ENCODE data around the gene TRAPPC10.
"Not testable (repeated sequence)": the region's sequence is repeated elsewhere in the genome, so short reads cannot be mapped to it uniquely, and the experiment has no call there.

The TRAPPC10 gene

DNA sequence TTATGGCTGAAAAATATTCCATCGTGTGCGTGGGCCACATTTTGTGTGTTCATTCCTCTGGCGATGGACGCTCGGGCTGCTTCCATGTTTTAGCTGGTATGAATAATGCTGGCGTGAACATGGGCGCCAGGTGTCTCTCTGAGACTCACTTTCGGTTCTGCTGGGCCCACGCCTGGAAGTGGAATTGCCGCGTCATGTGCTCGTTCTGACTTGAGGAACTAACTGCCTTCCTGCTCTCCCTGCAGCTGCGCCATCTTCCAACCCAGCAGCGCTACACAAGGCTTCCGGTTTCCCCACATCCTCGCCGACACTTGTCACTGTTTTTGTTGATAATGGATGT, 141.8 kb downstream of the TRAPPC10 start:
- H3K4me3 ChIP-seq (ENCODE audit: low read length); H3K36me3 ChIP-seq (ENCODE audit: insufficient read depth, low read depth, low read length); H3K9ac ChIP-seq (ENCODE audit: low read depth, low read length); H3K9me3 ChIP-seq (ENCODE audit: insufficient read depth, low read depth, low read length); H3K4me1 ChIP-seq (ENCODE audit: insufficient read depth, low read length); H3K27me3 ChIP-seq (ENCODE audit: insufficient read depth, low read length); H3K27ac ChIP-seq (ENCODE audit: low read length): not testable (repeated sequence)

DNA sequence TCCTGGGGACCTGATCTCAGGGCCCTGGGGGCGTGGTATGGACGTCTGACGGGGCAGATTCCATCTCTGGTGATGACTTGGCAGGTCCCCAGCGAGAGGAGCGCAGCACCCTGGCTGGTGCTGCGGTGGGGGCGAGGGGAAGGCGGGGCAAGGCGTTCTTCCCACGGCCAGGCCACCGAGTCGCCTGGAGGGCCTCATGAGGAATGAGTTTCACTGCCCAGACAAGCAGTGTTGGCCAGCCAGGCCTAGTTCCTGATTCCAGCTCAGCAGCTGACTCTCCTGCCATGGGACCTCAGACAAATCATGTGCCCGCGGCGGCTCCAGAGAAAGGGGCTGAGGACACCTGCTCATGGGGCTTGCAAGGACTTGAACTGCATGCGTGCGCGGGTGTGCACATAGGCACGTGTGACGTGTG, 142.7 kb downstream of the TRAPPC10 start:
- H3K4me3 ChIP-seq (ENCODE audit: low read length); H3K9me3 ChIP-seq (ENCODE audit: insufficient read depth, low read depth, low read length); H3K36me3 ChIP-seq (ENCODE audit: insufficient read depth, low read depth, low read length); H3K27me3 ChIP-seq (ENCODE audit: insufficient read depth, low read length); H3K27ac ChIP-seq (ENCODE audit: low read length); H3K9ac ChIP-seq (ENCODE audit: low read depth, low read length); H3K4me1 ChIP-seq (ENCODE audit: insufficient read depth, low read length): not testable (repeated sequence)

DNA sequence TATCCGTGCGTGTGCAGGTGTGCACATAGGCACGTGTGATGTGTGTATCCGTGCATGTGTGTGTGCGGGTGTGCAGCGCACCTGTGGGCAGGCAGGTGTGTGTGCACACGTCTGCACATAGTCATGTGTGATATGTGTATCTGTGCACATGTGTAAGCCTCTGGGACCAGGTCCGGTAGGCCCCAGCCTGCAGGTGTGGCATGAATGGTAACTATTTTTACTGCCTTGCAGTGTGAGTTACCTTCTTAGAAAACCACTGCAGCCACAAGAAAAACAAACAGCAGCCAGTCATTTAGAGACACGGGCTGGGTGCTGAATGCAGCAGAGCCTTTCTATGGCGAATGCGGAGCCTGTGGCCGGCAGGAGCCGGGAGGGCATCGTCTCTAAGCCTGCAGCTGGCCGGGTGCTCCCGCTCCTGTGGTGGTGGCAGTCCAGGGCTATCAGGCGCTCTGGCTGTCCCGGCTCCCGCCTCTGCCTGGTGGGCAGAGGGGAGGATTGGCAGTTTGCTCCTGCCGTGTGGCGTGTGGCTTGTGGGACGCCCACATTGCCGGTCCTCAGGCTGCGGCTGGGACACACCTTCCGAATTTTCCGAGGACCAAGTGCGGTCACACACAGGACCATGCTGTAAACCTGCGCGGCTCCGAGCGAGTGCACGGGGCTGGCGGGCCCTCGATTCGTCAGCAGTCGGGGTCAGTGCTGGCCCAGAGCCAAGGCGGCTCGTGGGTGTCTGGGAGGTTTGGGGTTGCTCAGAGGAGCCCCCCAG, 143.3 kb downstream of the TRAPPC10 start:
- H3K4me3 ChIP-seq (ENCODE audit: low read length); H3K36me3 ChIP-seq (ENCODE audit: insufficient read depth, low read depth, low read length); H3K9ac ChIP-seq (ENCODE audit: low read depth, low read length); H3K9me3 ChIP-seq (ENCODE audit: insufficient read depth, low read depth, low read length); H3K27ac ChIP-seq (ENCODE audit: low read length); H3K4me1 ChIP-seq (ENCODE audit: insufficient read depth, low read length); H3K27me3 ChIP-seq (ENCODE audit: insufficient read depth, low read length): not testable (repeated sequence)

DNA sequence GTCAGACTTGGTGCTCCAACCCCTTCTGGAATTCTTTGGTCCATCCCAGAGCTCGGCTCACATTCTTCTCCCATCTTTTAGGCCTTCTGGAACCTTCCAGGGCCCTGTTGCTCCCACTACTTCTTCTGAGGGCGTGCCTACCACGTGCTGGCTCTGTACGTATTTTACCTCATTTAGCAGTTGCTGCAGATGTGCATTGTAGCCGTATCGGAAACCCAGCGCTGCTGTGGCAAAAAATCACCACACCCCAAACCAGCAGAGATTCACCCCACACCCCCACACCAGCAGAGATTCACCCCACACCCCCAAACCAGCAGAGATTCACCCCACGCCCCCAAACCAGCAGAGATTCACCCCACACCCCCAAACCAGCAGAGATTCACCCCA, 143.9 kb downstream of the TRAPPC10 start:
- H3K27ac ChIP-seq (ENCODE audit: low read length); H3K9ac ChIP-seq (ENCODE audit: low read depth, low read length); H3K4me1 ChIP-seq (ENCODE audit: insufficient read depth, low read length); H3K4me3 ChIP-seq (ENCODE audit: low read length); H3K9me3 ChIP-seq (ENCODE audit: insufficient read depth, low read depth, low read length); H3K27me3 ChIP-seq (ENCODE audit: insufficient read depth, low read length); H3K36me3 ChIP-seq (ENCODE audit: insufficient read depth, low read depth, low read length): not testable (repeated sequence)
